Neural crest cell (in vitro differentiated cells): ENCODE measurements around the gene NECTIN2. TPM values are rescaled to one million over a fixed set of nuclear protein-coding genes. Genes with fewer than 3 reads are reported as not detected.

Source experiments
- DNase-seq: peaks from one replicate; pipeline ENCODE4 v3.0.0; 2021; ENCODE audit warnings: low read depth, mixed read lengths, low spot score
- H3K27ac Mint-ChIP-seq: one replicate; pipeline ENCODE4 v1.8.0; 2021; ENCODE audit warnings: mild to moderate bottlenecking, mixed read lengths; ENCODE audit not compliant: unreplicated experiment
- H3K27me3 Mint-ChIP-seq: 2 replicates; pipeline ENCODE4 v1.8.0; 2021; ENCODE audit warnings: low read depth, mild to moderate bottlenecking, mixed read lengths
- H3K36me3 Mint-ChIP-seq: 2 replicates; pipeline ENCODE4 v1.8.0; 2021; ENCODE audit warnings: low read depth, mild to moderate bottlenecking, mixed read lengths
- H3K4me1 Mint-ChIP-seq: 2 replicates; pipeline ENCODE4 v1.8.0; 2021; ENCODE audit warnings: mixed read lengths
- H3K4me3 Mint-ChIP-seq: one replicate; pipeline ENCODE4 v1.8.0; 2021; ENCODE audit warnings: mild to moderate bottlenecking, mixed read lengths
- H3K9me3 Mint-ChIP-seq: 2 replicates; pipeline ENCODE4 v1.8.0; 2021; ENCODE audit warnings: mixed read lengths
- total RNA-seq: library from RNA; stranded (reverse); gene quantifications from 2 replicates; pipeline ENCODE4 v1.2.1, GENCODE V29; 2021
- TF ChIP-seq, protein P1 (sequence below): fragments of 200-600 bp; sonication (generic); conservative IDR thresholded peaks from 2 replicates; pipeline ENCODE4 v1.5.0; 2021; ENCODE audit warnings: antibody characterized with exemption, mild to moderate bottlenecking

Gene NECTIN2
- total RNA-seq, 1 donor from 2014 or later, result 76.2 TPM

GRCh38 chr19:44872661-44873060 lies 26.6 kb downstream of the NECTIN2 start:
- peak overlapping the region; percentile 4 for H3K27ac Mint-ChIP-seq
- H3K4me1 Mint-ChIP-seq, result no peaks in the 10 kb centered on the region
- TF ChIP-seq, protein P1, sequence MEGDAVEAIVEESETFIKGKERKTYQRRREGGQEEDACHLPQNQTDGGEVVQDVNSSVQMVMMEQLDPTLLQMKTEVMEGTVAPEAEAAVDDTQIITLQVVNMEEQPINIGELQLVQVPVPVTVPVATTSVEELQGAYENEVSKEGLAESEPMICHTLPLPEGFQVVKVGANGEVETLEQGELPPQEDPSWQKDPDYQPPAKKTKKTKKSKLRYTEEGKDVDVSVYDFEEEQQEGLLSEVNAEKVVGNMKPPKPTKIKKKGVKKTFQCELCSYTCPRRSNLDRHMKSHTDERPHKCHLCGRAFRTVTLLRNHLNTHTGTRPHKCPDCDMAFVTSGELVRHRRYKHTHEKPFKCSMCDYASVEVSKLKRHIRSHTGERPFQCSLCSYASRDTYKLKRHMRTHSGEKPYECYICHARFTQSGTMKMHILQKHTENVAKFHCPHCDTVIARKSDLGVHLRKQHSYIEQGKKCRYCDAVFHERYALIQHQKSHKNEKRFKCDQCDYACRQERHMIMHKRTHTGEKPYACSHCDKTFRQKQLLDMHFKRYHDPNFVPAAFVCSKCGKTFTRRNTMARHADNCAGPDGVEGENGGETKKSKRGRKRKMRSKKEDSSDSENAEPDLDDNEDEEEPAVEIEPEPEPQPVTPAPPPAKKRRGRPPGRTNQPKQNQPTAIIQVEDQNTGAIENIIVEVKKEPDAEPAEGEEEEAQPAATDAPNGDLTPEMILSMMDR, result no peak
- no peak overlapping the region for H3K4me3 Mint-ChIP-seq
- DNase-seq, result no peak
- H3K9me3 Mint-ChIP-seq, result no peaks in the 10 kb centered on the region
- no peaks in the 10 kb centered on the region for H3K27me3 Mint-ChIP-seq
- H3K36me3 Mint-ChIP-seq, result peaks cover 19% of the 10 kb centered on the region

- H3K36me3 Mint-ChIP-seq, result peaks cover 17% of the 10 kb centered on the region
- H3K27me3 Mint-ChIP-seq, result no peaks in the 10 kb centered on the region
These were observed 28.2 kb downstream of the NECTIN2 start for GRCh38 chr19:44874317-44874716.

DNA sequence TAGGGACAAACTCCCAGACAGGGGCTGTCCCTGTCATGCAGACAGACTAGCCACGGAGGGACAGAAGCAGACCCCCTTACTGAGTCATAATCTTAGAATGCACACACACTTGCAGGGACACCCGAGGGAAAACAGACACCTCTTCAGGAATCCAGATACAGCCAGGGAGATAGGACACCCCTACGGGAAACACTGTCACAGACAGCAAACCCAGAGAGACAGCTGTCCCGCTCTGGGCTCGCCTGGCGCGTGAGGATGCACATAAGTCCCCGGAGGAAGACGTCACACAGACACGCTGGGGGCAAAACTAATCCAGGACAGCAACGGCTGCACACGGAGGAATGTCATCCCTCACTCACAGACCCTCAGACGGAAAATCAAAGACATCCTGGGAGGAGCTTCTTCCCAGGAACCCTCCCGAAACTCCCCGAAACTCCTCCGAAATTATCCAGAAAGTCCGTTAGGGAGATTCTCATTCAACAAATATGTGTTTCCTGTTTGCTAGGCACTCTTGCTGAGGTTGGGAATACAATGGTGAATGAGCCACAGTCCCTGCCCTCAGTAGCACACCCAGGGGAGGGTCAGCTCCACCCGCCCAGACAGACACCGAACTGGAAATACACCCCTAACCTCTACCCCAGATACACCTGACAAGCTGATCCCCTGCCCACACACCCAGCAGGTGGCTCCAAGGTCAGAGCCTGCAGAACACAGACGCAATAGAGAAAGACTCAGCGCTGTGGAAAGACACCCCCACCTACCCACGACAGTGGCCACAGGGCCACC lies 29.8 kb downstream of the NECTIN2 start:
- H3K27me3 Mint-ChIP-seq, result no peaks in the 10 kb centered on the region
- DNase-seq, result no peak
- H3K9me3 Mint-ChIP-seq, result no peaks in the 10 kb centered on the region
- H3K4me1 Mint-ChIP-seq, result no peaks in the 10 kb centered on the region
- no peak overlapping the region for H3K4me3 Mint-ChIP-seq
- no peak overlapping the region for H3K27ac Mint-ChIP-seq
- TF ChIP-seq, protein P1, result no peak
- peaks cover 14% of the 10 kb centered on the region for H3K36me3 Mint-ChIP-seq

More at GRCh38 chr19:44874317-44874716, 28.2 kb downstream of the NECTIN2 start:
- TF ChIP-seq, protein P1, result no peak
- no peak overlapping the region for H3K27ac Mint-ChIP-seq
- no peak overlapping the region for H3K4me3 Mint-ChIP-seq
- no peaks in the 10 kb centered on the region for H3K9me3 Mint-ChIP-seq
- H3K4me1 Mint-ChIP-seq, result no peaks in the 10 kb centered on the region
- DNase-seq, result no peak

- H3K27me3 Mint-ChIP-seq, result no peaks in the 10 kb centered on the region
- H3K36me3 Mint-ChIP-seq, result peaks cover 14% of the 10 kb centered on the region
- H3K9me3 Mint-ChIP-seq, result no peaks in the 10 kb centered on the region
- H3K27ac Mint-ChIP-seq, result no peak overlapping the region
- H3K4me3 Mint-ChIP-seq, result no peak overlapping the region
- no peaks in the 10 kb centered on the region for H3K4me1 Mint-ChIP-seq
- TF ChIP-seq, protein P1, result no peak
- DNase-seq, result no peak
These were observed 30.9 kb downstream of the NECTIN2 start for GRCh38 chr19:44876930-44877535.

GRCh38 chr19:44878120-44878865 lies 32.2 kb downstream of the NECTIN2 start:
- no peak overlapping the region for H3K4me3 Mint-ChIP-seq
- H3K4me1 Mint-ChIP-seq, result no peaks in the 10 kb centered on the region
- no peak for DNase-seq
- H3K27ac Mint-ChIP-seq, result no peak overlapping the region
- H3K27me3 Mint-ChIP-seq, result no peaks in the 10 kb centered on the region
- H3K36me3 Mint-ChIP-seq, result peaks cover 4% of the 10 kb centered on the region
- H3K9me3 Mint-ChIP-seq, result no peaks in the 10 kb centered on the region
- TF ChIP-seq, protein P1, result no peak
